HL-60/S4 treated with retinoic acid at 250 ng/mL for 4 days and 3 days (cell line): ENCODE measurements around the gene WDR33.
"Not testable (repeated sequence)": the region's sequence is repeated elsewhere in the genome, so short reads cannot be mapped to it uniquely, and the experiment has no call there.

ENCODE experiments used
- in situ Hi-C: fragments of 300-500 bp; cut with MboI; formaldehyde crosslinking; loops from 2 replicates; pipeline ENCODE4 v1.7.0; 2022; ENCODE audit warnings: low sequenced_read_pairs

WDR33 gene

GRCh38 chr2:127769587-127769986 lies 41.4 kb downstream of the WDR33 start:
- in situ Hi-C loops, result no loop called here

DNA sequence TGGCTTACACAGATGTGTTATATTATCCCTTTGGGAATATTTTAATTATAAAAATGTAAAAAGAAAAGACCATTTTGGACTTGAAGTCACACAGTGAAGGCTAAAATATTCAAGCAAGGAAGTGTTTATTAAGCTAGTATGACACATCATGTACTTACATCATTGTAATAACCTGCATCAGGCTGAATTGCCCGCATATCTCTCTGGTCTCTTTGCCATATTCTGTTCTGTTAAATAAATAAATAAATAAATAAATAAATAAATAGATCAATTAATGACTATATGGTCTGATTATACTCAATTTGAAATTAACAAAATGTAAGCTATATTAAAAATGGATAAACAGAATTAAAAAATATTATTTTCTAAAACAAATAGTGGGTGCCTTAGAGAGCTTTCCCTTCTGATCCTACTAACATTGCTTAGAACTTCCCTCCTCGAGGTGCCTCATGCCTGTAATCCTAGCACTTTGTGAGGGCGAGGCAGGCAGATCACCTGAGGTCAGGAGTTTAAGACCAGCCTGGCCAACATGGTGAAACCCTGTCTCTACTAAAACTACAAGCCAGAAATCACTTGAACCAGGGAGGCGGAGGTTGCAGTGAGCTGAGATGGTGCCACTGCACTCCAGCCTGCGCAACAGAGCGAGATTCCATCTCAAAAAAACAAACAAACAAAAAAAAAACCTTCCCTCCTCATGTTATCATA lies 42.0 kb downstream of the WDR33 start:
- in situ Hi-C loops, result no loop called here

DNA sequence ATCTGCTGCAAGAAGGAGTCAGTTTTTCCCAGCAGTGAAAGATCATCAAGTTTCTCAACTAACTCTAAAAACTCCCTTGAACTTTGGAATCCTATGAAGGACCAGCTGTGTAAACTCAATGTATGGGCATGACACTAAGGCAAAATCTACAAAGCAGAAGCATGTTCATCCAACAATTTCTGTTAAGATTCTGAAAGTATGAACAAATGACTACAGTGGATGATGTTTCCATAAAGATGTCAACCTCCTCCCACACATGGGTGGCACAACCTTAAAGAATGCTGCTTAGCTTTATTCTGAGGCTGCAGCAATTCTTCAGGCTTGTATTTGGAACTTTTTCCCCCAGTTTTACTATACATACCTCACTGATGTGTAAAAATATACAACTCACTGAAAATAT lies 47.2 kb downstream of the WDR33 start:
- in situ Hi-C loops, result no loop called here

GRCh38 chr2:127762846-127763245 lies 48.1 kb downstream of the WDR33 start:
- in situ Hi-C loops, result no loop called here

GRCh38 chr2:127762441-127762840 lies 48.5 kb downstream of the WDR33 start:
- in situ Hi-C loops, result no loop called here

DNA sequence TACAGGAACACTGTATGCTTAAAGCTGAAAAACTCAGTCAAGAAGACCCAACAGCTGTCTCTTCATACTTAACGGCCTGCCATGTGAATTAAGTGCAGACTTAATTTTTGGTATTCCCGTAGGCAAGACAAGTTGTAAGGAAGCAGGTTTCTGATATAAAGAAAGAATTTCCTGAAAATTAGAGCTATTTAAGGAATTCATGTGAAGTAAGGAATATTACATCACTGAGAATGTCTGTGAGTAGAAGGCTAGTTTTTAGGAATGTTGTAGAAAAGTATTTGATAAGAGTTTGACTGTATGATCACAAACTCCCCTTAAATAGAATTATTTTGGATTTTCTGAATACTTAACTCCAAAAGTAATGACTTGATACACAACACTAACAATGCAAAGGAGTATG lies 51.0 kb downstream of the WDR33 start:
- in situ Hi-C loops, result no loop called here

DNA sequence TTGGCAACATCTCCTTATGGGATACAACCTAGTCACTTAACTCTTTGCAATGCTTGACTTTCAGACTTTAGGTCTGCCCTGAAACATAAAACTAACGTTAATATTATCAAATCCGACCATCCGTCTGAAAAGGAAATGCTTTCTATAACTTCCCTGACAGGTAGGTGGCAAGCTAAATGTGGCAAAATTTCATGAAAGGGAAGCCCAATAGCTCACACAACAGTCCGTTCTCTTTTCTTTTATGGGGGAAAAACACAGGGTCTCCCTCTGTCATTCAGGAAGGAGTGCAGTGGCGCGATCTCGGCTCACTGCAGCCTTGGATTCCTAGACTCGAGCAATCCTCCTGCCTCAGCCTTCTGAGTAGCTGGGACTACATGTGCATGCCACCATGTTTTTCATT lies 56.8 kb downstream of the WDR33 start:
- in situ Hi-C loops, result no loop called here

DNA sequence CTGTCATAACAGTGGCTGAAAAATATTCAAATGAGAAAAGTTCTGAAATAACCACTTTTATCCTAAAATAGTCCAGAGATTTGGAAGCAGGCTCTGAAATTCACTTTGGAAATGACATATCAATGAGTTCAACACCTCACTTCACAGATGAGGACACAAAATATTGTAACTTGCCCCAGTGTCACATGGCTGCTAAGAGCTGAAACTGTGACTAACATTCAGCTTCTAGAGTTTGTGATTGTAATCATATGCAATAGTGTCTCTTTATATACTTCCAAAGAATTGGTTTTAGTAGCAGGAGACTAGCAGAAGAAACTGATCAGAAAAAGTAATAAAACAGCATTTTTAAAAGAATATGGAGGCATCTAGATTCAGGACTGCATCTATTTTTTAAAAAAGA lies 57.6 kb downstream of the WDR33 start:
- in situ Hi-C loops, result no loop called here

DNA sequence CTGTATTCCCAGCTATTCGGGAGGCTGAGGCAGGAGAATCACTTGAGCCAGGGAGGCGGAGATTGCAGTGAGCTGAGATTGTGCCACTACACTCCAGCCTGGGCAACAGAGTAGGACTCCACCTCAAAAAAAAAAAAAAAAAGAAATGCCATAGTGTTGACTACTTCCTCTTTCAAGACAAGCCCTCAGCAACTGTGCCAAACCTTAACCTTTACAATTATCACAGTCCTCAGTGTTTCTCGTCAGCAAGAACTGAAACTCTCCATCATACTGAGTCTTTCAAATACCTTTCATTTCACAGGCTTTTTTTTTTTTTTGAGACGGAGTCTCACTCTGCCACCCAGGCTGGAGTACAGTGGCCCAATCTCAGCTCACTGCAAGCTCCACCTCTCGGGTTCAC lies 61.4 kb downstream of the WDR33 start:
- in situ Hi-C loops, result not testable (repeated sequence)

- in situ Hi-C loops, result no loop called here
Measured at GRCh38 chr2:127747621-127748020, 63.4 kb downstream of the WDR33 start.

- in situ Hi-C loops, result no loop called here
Measured at GRCh38 chr2:127743477-127744026, 67.4 kb downstream of the WDR33 start.

DNA sequence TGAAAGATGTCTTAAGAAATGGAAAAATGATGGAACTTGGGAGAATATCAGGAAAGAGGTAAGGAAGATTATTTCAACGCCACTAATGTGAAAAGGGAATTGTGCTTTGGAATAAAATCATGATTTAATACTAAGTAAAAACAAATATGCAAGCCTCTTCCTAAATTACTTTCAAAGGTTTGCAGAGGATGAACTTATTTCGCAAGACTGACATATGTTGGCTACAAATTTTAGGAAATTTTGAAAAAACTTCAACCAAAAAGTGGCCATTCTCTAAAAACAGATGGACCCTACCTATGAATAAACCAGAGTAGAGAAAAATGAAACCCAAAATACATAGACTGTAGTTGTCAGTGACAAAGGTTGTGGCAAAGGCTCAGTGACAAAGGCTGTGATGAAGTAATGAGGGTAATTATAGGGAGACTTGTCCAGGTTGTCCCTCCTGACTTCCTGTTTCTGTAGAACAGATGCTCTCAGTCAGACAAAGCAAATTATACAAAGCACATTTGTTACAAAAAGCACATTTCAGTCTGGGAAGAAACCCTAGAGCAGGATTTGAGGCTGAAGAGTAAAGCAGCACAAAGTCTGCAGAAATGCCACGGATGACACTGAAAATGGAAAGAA lies 70.2 kb downstream of the WDR33 start:
- in situ Hi-C loops, result no loop called here

- in situ Hi-C loops, result no loop called here
Measured at GRCh38 chr2:127739800-127740199, 71.2 kb downstream of the WDR33 start.

- in situ Hi-C loops, result no loop called here
Measured at GRCh38 chr2:127737892-127738291, 73.1 kb downstream of the WDR33 start.

DNA sequence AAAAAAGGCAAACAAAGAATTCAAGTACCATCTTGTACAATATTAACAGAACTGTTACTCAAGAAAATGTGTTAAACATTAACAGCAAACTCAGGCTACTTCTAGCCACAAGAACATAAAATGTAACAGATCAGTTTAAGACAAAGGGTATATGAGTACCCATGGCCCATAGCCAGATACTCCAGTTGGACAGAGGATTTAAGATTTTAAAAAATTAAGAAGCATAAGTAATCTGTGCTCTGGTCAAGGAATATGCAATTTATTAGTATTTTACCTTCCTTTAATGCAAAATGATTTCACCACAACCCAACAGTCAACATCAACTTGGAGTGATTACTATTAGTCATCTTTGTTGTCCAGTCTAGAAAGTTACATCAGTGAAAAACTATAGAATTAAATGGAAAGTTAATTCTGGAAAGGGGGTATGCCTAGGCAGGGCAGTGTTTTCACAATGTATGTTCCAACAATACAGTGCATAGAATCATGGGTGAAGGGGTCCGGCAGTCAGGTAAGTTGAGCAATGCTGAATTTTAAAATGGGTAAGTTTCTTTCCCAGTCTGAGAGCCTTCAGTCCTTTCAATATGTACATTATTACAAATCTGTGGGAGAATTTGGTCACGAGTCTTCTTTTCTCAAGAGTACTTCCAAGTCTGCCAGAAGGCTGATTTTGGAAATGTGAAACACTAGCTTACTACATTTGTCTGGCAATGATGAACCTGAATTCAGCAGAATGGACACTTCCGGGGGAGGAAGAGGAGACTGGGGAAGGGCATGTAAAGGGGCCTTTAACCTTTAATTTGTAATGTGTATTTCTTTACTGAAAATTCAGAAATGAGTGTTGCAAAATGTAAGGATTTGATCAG lies 75.2 kb downstream of the WDR33 start:
- in situ Hi-C loops, result no loop called here

DNA sequence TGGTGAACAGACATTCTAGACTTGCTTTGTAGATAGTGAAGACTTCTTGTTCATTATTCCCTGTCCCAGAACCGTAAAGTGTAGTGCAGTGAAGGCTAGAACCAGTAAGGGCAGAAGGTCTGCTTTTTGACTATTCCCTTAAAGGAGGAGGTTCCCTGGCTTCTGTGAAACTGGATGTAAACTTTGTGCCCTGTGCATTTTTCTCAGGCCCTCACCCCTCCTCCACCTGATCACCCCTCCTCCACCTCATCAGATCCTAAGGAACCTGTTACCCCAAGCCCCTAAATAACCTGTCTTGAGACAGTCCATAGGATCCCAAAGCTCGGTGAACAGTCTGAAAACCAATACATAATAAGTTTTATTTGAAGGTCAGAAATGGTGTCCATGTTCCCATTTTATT lies 75.9 kb downstream of the WDR33 start:
- in situ Hi-C loops, result no loop called here

DNA sequence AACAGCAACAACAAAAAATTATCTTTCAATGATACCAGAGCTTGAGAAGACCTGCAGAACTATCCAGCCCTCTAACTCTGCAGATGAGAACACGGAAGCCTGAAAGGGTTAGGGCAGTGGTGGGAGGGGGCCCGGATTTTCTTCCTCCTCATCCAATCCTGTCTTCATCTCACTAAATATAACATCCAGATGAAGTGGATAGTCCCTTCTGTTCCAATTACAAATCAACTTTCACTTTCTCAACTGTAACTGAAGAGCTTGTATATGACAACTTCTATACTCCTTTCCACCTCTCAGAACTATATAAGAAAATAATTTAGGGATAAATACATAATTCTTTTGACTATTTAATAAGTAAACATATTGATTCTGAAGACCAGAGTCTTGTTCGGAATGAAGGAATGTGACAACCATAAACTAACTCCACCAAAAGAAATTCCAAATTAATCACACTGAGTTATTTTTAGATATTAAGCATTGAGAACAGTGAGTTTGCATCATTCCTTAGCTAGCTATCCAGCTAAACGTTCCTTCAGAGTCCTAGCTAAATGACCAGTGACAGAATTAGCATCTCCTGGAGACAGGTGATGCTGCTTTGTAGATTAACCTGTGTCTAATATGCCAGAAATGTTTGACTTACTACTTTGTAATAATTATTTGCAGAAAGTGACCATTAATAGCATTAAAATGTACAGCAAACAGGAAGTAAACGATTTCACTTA lies 77.0 kb downstream of the WDR33 start:
- in situ Hi-C loops, result no loop called here

DNA sequence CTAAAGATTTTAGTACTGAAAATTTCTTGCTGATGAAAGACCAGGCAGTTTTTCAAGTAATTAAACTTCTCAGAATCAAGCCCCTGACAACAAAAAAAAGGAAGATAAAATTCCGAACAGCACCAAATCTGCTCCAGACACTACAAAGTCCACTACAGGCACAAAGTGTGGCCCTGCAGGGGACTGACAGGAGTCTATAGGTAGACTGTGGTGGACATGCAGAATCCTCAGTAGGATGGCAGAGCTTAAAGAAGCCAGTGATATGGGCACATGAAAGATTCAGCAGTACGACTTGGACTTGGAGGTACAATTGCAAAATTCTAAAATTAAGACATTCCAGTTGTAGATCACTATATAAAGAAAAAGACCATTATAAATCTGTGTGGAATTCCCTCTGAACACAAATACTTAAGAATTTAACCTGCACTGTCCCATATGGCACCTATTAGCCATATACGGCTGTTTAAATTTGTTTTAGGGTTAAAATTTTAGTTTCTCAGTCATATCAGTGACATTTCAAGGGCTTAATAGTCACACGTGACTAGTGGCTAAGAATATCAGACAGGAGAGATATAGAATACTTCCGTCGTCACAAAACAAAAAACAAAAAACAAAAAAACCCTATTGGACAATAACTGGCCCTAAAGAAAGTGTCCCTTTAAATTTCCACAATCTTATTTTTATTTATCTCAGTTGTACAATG lies 77.7 kb downstream of the WDR33 start:
- in situ Hi-C loops, result no loop called here

GRCh38 chr2:127726158-127726880 lies 84.7 kb downstream of the WDR33 start:
- in situ Hi-C loops, result no loop called here

DNA sequence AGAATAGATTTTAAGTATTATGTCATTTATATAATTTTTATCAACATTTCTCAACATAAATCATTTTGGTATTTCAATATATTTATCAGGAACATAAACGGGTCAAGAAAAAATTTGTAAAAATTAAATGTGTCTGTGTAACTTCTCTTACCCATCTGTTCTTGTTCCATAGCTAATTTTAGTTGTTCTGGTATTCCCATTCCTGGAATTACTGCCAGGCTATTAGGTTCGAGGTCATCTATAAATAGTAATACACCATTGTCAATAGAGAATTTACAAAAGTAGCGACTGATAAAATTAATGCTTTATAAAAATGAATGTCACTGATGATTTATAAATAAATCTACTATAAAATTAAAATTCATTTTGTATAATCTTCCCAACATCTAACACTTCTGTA lies 88.2 kb downstream of the WDR33 start:
- in situ Hi-C loops, result no loop called here
